Measurements from ENCODE around the gene CD46. TPM values are rescaled to one million over a fixed set of nuclear protein-coding genes. Genes with fewer than 3 reads are reported as not detected.
A peak's percentile ranks its signal among the peaks of the same experiment; 100 is the strongest.

CD46 gene
- total and polyA plus RNA-seq, 3 donors from 2014 or later, result 80.7 to 130 (median 107) TPM

DNA sequence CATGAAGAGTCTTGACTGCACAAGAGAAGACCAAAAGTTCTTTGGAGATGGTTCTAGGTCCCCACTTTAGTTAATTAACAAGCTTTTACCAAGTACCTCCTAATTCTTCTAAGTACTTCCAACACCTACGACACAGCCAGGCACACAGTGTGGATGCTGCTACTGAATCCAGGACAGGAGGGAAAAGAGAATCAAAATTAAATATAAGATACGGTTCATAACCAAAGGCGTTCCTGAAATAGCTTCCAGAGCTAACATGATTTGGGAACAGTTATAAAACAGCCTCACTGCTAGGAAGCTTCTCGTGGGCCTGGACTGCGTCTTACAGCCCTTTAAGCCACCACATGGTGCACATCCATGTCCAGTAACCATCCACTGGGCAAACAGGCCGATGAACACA lies 84.1 kb downstream of the CD46 start:
- DNase-seq, result no peak
- Histone ChIP-seq H3K27ac (no peak overlapping the region), H3K4me3 (no peak overlapping the region), H3K4me1 (peaks cover 39% of the 10 kb centered on the region), H3K9me3 (no peaks in the 10 kb centered on the region), H3K27me3 (no peaks in the 10 kb centered on the region), H3K36me3 (ENCODE audit: low read depth, missing control alignments) (no peaks in the 10 kb centered on the region)
- WGBS, 2 donors, result 93 to 94% methylated on average over 6 of the region's 6 CpGs
- intact Hi-C loops (cut with DNase I; ENCODE audit: low total_unique reads), result no loop called here
- TF ChIP-seq, protein P1, sequence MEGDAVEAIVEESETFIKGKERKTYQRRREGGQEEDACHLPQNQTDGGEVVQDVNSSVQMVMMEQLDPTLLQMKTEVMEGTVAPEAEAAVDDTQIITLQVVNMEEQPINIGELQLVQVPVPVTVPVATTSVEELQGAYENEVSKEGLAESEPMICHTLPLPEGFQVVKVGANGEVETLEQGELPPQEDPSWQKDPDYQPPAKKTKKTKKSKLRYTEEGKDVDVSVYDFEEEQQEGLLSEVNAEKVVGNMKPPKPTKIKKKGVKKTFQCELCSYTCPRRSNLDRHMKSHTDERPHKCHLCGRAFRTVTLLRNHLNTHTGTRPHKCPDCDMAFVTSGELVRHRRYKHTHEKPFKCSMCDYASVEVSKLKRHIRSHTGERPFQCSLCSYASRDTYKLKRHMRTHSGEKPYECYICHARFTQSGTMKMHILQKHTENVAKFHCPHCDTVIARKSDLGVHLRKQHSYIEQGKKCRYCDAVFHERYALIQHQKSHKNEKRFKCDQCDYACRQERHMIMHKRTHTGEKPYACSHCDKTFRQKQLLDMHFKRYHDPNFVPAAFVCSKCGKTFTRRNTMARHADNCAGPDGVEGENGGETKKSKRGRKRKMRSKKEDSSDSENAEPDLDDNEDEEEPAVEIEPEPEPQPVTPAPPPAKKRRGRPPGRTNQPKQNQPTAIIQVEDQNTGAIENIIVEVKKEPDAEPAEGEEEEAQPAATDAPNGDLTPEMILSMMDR (IDR thresholded peaks at IDR 0.05), result no peak
- no peak for TF ChIP-seq POLR2A (IDR thresholded peaks at IDR 0.05)

DNA sequence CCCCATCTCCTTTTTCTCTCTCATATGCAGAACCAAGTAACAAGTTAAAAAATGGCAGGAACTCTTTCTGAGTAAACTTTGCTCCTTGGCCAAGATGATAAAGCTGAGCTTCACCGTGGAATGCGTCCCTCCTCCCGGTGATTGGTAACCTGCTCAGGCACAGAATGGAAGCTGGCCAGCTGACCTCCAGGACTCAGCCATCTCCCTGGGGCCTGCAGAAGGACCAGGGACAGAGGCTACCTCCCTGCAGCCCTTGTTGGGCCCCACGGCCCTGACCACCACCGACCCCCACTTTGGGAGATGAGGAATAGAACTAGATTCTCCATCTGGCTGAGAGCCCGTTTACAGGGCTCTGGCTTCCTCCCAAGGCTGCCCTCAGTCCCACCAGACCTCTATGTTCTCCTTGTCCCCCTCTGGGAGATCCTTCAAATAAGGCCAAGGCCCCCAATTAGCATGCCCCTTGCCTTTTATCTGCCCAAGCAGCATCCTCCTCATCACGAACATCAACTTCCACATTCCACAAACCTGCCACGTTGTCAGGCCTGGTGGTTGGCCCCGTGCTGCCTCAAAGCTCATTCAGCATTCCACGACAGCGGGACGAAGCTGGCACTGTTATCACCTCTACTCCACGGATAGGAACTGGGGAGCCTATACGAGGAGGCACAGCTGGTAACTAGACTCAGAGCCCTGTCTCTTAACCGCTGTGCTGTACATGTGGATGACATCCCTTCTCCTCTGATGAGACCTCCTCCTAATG lies 84.9 kb downstream of the CD46 start:
- Histone ChIP-seq H3K9me3 (no peaks in the 10 kb centered on the region), H3K27me3 (no peaks in the 10 kb centered on the region), H3K36me3 (ENCODE audit: low read depth, missing control alignments) (no peaks in the 10 kb centered on the region), H3K4me3 (no peak overlapping the region), H3K4me1 (peaks cover 31% of the 10 kb centered on the region), H3K27ac (peak overlapping the region; percentile 11 to 68)
- no peak for DNase-seq
- WGBS, 2 donors, result 53 to 55% methylated on average over 15 of the region's 15 CpGs
- TF ChIP-seq, protein P1 (IDR thresholded peaks at IDR 0.05), result no peak
- no peak for TF ChIP-seq POLR2A (IDR thresholded peaks at IDR 0.05)
- intact Hi-C loops (cut with DNase I; ENCODE audit: low total_unique reads), result no loop called here

GRCh38 chr1:207837673-207838072 lies 85.8 kb downstream of the CD46 start:
- H3K9me3 ChIP-seq, result no peaks in the 10 kb centered on the region
- WGBS, 2 donors, result 75 to 82% methylated on average over 4 of the region's 4 CpGs
- no peak for DNase-seq
- no peak for TF ChIP-seq POLR2A (IDR thresholded peaks at IDR 0.05)
- TF ChIP-seq, protein P1 (IDR thresholded peaks at IDR 0.05), result no peak
- intact Hi-C loops (cut with DNase I; ENCODE audit: low total_unique reads), result no loop called here
- H3K4me3 ChIP-seq, result no peak overlapping the region
- H3K27me3 ChIP-seq, result no peaks in the 10 kb centered on the region
- peaks cover 31% of the 10 kb centered on the region for H3K4me1 ChIP-seq
- H3K27ac ChIP-seq, result peak overlapping the region; percentile 13 to 68
- H3K36me3 ChIP-seq (ENCODE audit: low read depth, missing control alignments), result no peaks in the 10 kb centered on the region

- Histone ChIP-seq H3K4me1 (peaks cover 31% of the 10 kb centered on the region), H3K27ac (peak overlapping the region; percentile 13 to 68)
These were observed 86.6 kb downstream of the CD46 start for GRCh38 chr1:207838156-207839082.

More at GRCh38 chr1:207838156-207839082, 86.6 kb downstream of the CD46 start:
- Histone ChIP-seq H3K4me3 (no peak overlapping the region), H3K27me3 (no peaks in the 10 kb centered on the region), H3K9me3 (no peaks in the 10 kb centered on the region), H3K36me3 (ENCODE audit: low read depth, missing control alignments) (no peaks in the 10 kb centered on the region)
- peak; percentile 95 for DNase-seq
- intact Hi-C loops (cut with DNase I; ENCODE audit: low total_unique reads), result no loop called here
- TF ChIP-seq POLR2A (IDR thresholded peaks at IDR 0.05), result no peak
- TF ChIP-seq, protein P1 (IDR thresholded peaks at IDR 0.05), result no peak
- WGBS, 2 donors, result 39 to 48% methylated on average over 15 of the region's 15 CpGs

All from testis (tissue), 3 donors.